ENCODE results near the gene ZDHHC7.

DNA sequence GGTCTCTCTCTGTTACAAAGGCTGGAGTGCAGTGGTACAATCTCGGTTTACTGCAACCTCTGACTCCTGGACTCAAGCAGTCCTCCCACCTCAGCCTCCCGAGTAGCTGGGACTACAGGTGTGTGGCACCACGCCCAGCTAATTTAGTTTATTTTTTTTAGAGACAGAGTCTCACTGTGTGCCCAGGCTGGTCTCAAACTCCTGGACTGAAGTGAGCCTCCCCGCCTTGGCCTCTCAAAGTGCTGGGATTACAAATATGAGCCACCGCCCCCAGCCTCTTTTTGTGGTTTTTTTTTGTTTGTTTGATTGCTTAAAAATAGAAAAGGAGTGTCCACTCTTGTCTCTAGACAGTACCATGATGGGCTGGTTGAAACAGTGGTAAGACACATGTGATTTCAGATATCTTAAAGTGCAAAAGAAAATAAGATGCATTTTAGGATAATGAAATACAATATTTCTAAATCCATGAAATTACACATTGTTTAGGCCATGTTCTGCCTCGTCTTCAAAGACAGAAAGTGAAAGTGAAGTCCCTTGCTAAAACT, 43.7 kb upstream of the ZDHHC7 start:
- TF ChIP-seq, protein P1, sequence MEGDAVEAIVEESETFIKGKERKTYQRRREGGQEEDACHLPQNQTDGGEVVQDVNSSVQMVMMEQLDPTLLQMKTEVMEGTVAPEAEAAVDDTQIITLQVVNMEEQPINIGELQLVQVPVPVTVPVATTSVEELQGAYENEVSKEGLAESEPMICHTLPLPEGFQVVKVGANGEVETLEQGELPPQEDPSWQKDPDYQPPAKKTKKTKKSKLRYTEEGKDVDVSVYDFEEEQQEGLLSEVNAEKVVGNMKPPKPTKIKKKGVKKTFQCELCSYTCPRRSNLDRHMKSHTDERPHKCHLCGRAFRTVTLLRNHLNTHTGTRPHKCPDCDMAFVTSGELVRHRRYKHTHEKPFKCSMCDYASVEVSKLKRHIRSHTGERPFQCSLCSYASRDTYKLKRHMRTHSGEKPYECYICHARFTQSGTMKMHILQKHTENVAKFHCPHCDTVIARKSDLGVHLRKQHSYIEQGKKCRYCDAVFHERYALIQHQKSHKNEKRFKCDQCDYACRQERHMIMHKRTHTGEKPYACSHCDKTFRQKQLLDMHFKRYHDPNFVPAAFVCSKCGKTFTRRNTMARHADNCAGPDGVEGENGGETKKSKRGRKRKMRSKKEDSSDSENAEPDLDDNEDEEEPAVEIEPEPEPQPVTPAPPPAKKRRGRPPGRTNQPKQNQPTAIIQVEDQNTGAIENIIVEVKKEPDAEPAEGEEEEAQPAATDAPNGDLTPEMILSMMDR (IDR thresholded peaks at IDR 0.05; ENCODE audit: insufficient read depth, low read depth, low read length), result no peak
- TF ChIP-seq EZH2 (IDR thresholded peaks at IDR 0.05; ENCODE audit: insufficient read depth, low read length), result no peak

Measured in astrocyte (in vitro differentiated cells and primary cell).